ENCODE results near the gene FFAR4.

FFAR4 gene

GRCh38 chr10:93572606-93573005 lies 6.1 kb downstream of the FFAR4 start:
- DNase-seq (ENCODE audit: low spot score), result no peak

DNA sequence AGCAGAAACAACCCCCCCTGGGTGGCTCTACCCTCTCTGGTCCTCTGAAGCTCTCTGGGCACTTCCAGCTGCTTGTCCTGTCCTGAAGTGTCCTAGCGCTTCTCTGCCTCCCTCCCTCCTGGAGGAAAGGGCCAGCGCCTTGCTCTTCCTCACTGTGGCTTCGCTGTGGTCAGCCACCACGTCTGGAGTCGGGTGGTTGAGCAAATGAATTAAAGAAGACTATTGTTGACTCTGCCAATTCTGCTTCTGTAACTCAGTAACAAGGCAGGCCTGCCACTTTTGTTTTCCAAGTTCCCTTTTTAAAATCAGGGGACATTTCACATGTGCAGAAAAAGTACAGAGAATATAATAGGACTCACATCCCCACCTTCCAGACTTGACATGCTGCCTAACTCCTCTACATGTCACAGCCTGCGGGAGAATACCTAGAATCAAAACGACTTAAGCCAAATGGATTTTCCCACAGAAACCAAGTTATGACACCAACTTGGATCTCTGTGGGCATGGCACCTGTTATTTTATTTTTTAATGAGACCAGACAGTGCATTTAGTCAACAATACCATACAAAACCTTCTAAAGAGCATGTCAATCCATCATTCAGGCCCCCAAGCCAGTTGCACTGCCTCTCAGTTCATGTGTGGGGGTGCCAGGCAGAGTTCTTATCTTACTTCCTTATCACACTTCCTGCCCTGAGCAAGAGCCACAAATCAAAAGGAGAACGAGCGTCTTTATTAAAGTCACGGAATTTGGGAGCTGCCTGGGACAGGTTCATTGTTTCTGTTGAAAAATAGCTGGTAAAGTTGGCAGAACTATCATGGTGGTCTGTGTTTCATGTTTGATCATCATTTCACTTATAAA lies 6.8 kb downstream of the FFAR4 start:
- no peak for DNase-seq (ENCODE audit: low spot score)

DNA sequence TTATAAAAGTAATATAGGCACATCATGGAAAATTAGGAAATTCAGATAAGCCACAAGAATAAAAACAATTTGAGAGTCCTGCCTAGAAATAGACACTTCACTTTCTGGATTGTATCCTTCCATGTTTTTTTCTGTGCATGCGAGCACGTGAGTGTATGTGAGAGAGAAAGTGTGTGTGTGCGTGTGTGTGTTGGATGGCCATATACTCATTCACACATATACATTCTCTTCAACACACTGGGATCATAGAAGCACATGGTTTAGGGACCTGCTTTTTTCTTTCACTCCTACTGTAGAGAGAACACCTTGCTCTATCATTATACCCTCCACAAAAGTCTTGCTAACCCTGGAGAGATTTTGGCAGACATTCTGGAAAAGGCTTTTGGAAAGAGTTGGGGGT lies 7.5 kb downstream of the FFAR4 start:
- DNase-seq (ENCODE audit: low spot score), result no peak

- DNase-seq (ENCODE audit: low spot score), result no peak
Observed at GRCh38 chr10:93576888-93577287, 10.4 kb downstream of the FFAR4 start.

- no peak for DNase-seq (ENCODE audit: low spot score)
Observed at GRCh38 chr10:93577565-93577964, 11.1 kb downstream of the FFAR4 start.

DNA sequence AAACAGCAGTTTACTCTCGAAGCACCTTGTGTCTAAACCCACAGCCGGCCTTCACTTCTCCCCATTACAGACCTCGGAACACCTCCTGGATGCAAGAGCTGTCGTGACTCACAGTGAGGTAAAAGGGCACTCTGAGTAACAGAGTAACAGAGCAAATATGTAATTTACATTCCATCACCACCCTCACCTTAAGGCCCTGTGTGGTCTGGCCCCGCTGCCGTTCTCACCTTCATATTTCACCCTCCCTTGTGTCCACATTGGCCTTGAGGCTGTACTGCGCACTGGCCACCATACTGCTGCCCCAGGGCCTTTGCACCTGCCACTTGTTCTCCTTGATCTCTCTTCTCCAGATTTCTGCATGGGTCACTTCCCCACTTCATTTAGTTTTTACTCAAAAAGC lies 12.6 kb downstream of the FFAR4 start:
- DNase-seq (ENCODE audit: low spot score), result no peak

DNA sequence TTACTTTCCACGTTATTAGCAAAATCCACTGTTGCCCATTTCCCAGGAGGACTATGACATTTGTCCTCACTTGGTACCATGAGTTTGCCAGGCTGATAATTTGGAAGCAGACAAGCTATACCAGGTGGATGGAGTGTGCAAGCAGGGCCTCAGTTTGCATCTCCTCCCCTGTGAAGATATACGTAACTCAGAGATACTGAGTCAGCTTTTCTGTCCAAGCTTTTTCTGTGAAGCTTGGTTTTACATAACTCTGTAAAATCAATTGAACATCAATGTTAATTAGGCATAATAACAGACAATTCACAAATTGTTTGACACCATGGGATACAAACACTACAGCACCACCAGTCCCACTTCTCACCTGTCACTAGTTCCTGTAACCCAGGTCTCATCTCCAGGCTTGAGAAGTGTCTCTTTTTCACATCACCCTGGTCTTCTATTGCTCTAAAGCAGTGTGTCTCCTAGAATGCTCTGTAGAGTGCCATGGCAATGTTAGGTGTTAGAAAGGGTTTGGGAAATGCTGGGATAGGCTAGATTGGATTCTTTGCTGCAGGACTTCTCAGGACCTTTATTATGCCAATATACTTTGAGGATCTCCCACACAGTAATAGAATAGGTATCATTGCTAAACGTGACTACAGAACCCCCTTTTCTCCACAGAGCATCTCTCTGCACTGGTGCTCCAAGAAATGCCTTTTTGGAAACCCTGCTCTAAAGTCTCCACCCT lies 13.7 kb downstream of the FFAR4 start:
- no peak for DNase-seq (ENCODE audit: low spot score)

DNA sequence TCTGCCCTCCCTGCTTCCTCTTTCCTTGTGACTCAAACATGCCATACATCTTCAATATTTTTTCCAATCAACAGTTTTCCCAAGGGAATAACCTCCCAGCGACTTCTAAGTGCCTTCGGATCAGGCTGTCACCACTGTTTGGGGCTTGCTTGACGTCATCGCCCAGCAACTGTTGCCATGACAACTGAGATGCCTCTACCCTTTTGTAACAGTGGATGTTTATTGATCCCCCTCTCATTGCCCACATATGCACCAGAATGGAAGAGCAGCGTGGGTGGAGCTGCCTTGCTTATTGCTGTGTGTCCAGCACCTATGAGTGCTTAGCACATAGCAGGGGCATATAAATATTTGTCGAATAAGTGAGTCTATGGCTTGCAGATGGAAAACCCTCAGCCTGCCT lies 14.4 kb downstream of the FFAR4 start:
- DNase-seq (ENCODE audit: low spot score), result no peak

DNA sequence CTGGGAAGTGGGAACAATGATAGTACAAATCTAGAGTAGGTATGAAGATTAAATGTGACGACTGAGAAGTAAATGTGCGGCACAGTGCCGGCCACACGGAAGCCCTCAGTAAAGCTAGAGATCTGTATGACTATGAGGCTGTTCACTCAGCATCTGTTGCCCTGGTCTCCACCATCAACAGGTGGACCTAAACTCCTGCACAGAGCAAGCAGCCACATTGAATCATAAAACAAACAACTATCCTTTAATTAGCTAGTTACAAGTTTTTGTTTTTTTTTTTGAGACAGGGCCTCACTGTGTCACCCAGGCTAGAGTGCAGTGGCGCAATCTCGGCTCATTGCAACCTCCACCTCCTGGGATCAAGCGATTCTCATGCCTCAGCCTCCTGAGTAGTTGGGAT lies 18.0 kb downstream of the FFAR4 start:
- DNase-seq (ENCODE audit: low spot score), result no peak

DNA sequence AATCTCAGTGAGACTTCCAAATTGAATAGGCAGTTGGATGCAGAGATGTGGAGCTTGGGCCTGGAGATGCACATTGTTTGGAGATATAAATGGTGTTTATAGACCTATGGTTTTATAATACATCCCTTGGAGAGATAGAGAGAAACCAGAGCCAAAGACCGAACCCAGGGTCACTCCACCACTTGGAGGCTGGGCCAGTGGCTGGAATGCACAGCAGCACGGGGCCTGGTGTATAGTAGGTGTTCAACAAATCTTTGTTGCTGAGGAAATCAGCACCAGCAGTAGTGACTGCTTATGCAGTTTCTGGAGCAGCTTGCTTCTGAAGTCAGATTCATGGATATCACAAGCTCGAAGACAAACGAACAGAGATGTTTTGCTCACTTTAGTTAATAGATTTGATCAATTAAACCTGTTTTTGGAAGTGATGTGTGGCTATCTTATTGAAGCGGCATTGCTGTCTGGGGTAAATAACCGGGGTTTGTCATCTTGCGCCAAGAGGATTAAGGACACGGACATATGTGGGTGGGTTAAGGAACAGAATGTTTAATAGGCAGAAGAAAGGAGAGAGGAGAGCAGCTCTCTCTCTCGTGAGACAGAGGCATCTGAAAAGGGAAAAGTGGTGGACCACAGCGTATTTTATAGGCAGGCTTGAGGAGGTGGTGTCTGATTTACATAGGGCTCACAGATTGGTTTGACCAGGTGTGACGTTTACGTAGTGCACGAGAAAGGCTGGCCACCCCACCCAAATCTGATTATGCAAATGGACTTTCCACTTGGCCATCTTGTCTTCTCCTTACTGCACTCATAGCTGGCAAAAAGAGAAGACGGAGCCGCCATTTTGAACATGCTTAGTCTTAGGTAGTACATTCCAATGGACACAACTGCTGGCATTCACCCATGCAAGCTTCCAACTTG lies 23.4 kb downstream of the FFAR4 start:
- DNase-seq (ENCODE audit: low spot score), result no peak

DNA sequence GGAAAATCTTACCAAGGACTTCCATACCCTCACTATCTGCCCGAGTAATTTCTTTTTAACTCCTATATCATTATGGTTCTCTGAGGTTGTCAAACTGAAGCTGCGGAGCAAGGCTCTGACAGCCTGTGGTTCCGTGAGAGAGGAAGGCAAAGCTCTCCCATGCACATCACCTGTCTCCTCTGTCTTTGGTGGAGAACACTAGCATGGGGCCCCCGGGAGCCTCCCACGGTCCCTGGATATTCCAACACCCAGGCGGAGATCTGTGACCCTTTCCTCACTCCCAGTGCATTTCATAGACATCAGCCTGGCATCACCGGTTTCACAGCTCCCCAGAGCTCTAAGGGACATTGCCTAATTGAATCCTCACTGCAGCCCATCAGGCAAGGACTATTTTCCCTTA lies 24.2 kb downstream of the FFAR4 start:
- DNase-seq (ENCODE audit: low spot score), result no peak

- no peak for DNase-seq (ENCODE audit: low spot score)
Observed at GRCh38 chr10:93591065-93591808, 24.8 kb downstream of the FFAR4 start.

GRCh38 chr10:93593254-93593653 lies 26.8 kb downstream of the FFAR4 start:
- no peak for DNase-seq (ENCODE audit: low spot score)

DNA sequence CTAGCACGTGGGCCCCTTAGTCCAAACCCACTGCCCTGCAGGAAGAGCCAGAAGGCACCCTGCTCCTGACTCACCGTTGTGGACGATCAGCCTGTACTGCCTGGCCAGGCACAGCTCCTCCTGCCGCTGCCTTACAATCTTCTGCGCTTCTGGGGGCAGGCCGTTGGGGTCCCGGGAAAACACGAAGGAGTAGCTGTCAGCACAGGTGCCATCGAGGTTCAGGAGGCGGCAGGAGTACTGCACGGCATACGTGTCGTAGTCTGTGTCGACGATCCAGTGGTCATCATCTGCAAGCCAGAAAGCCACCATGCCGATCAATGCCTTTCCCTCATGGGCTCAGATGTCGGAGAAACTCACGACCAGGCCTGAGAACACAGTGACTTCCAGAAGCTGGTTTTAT lies 27.3 kb downstream of the FFAR4 start:
- no peak for DNase-seq (ENCODE audit: low spot score)

GRCh38 chr10:93594518-93594917 lies 28.1 kb downstream of the FFAR4 start:
- no peak for DNase-seq (ENCODE audit: low spot score)

DNA sequence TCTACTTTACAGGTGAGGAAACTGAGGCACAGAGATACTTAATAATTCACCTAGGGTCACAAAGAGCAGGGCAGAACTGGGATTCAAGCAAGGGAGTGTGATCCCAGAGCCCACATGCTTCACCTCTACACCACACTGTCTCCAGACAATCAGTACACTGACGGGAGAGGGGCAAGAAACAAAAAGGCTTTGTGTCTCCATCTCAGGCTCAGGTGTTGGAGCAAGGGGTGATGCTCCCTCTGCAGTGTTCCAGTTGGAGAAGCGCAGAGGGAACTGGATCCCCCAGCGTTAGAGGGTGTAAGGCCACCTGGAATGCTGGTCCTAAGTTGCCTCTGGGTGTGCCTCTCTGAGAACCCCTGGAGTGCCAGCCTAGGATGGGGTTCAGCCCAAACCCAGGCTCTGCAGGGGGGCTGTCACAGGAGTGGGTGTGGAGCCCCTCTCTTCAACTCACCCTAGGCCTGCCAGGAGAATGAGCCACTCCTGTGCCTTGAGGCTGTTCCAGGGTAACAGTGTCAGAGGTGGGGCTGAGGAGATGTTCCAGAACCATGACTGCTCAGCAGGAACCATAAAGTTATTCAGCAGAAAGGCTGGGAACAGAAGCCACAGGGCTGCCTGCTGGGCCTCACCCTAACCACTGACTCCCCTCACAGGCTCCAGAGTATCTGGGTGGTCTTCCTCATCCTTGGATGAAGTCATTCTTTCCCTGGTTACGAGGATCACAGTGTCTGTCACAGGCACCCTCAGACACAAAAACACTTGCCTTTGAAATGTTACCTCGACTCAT lies 29.1 kb downstream of the FFAR4 start:
- DNase-seq (ENCODE audit: low spot score), result no peak

GRCh38 chr10:93596539-93596938 lies 30.1 kb downstream of the FFAR4 start:
- no peak for DNase-seq (ENCODE audit: low spot score)

DNA sequence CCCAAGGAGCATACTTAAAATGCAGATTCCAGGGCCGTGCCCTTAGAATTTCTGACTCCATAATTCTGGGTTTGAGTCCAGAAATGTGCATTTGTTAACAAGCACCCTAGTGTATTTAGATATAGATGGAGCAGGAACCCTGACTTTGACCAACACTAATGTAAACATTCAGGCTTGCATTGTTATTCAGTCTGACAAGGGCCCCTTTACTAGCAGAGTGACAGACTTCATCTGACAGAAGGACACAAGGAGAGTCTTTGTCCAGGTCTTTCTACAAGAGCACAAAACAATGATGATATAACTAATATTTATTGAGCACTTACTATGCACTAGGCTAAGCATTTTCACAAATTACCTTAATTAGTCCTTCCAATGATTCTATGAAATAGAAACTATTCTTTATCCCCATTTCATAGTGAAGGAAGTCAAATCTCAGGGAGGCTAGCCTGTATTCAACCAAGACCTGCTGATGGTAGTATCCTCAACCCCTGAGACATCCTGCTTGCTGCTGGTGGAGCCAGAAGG lies 30.7 kb downstream of the FFAR4 start:
- DNase-seq (ENCODE audit: low spot score), result no peak

- no peak for DNase-seq (ENCODE audit: low spot score)
Observed at GRCh38 chr10:93598157-93598556, 31.7 kb downstream of the FFAR4 start.

DNA sequence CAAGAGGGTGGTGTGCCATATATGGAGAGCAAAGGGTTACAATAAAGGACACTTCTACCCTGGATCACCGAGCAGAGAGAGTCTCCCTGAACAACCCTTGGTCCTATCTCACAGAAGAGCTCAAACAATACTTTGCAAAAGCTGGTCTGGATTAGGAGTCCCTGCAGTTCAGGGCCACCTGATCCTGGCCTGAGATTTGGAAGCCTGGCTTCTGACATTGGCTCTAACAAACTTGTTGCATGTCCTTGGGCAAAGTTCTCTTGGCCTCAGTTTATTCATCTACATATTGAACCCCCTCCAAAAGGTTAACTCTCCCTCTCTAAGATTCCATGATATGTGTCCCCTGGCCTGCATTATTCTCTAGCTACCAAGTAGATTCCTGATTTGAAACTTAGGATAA lies 32.9 kb downstream of the FFAR4 start:
- DNase-seq (ENCODE audit: low spot score), result no peak

GRCh38 chr10:93599778-93600177 lies 33.3 kb downstream of the FFAR4 start:
- DNase-seq (ENCODE audit: low spot score), result no peak
